ENCODE results near the gene ZER1. TPM values are rescaled to one million over a fixed set of nuclear protein-coding genes. Genes with fewer than 3 reads are reported as not detected.
"Not testable (repeated sequence)": the region's sequence is repeated elsewhere in the genome, so short reads cannot be mapped to it uniquely, and the experiment has no call there.

ZER1 gene
- total RNA-seq, 2 donors from 2014 or later: 36.6 to 37.0 TPM

DNA sequence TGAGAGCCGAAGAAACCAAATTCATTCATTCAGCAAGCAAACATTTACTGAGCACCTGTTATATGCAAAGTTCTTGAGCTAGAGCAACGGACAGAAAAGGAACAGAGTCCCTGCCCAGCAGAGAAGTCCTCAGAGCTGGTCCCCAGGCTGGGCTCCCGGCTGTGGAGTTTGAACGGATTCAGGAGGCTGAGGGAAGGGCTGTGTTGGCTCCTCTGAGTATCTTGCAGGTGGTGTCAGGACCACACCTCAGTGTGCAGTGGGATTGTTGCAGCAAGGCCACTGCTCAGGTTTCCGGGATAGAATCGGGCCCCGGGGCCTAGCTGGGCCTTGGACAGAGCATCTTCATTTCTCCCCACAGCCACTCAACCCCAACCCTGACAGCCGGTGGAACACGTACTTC lies 20.4 kb upstream of the ZER1 start:
- DNase-seq (no peak), ATAC-seq (no peak)
- intact Hi-C loops (cut with DNase I): no loop called here

DNA sequence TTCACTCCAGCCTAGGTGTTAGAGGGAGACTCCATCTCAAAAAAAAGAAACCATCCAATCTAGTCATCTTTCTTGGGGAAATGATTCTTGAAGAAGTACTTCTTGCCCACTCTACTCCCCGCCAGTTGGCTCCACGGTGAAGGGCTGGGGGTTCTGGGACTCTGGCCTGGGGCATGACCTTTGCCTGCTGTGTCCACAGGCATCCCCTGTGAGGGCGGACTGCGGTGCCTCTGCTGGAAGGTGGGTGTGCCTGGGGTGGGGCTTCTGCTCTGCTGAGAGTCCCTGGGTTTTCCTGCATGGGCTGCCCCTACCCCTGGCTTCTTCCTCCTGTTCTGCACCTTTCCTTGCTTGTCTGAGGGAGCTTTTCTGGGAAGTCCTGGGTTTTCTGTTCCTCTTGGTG lies 18.8 kb upstream of the ZER1 start:
- intact Hi-C loops (cut with DNase I): no loop called here
- ATAC-seq: no peak
- DNase-seq: no peak

DNA sequence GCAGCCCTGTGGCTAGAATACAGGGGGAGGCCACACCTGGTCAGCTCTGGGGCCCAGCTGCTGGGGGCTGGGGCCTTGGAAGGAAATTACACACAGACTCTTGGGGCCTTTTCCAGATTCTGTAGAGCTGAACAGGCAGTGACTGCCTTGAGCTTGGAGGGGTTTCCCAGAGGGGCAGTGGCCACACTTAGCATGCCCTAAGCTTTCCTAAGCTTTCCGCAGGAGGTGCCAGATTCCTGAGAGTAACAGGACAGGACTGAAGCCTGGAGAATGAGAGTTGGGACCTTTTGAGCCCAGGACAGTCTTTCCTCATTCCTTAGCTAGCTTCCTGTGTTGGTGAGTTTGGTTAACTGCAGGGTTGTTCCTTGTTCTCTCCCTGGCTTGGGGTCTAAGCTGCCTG lies 16.7 kb upstream of the ZER1 start:
- intact Hi-C loops (cut with DNase I): no loop called here
- DNase-seq: no peak
- ATAC-seq: no peak

DNA sequence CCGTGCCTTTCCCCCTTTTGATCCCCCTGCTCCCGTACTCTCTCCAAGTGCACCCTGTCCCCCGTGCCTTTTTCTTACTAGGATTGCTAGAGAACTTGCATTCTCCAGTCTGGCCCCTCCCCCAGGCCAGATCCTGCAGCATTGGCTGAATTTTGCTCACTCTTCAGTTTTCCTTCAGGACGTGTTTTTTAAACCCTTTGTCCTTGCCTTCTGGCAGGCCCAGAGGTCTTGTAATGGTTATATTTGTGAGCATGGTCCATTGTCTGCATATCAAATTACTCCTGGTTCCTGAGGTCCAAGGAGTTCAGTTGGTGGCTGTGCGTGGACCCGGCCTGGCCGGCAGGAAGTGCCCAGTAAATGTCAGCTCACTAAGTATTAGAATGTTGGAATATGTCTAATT lies 15.9 kb upstream of the ZER1 start:
- ATAC-seq (peak; percentile 15 to 20), DNase-seq (no peak)
- intact Hi-C loops (cut with DNase I): no loop called here

DNA sequence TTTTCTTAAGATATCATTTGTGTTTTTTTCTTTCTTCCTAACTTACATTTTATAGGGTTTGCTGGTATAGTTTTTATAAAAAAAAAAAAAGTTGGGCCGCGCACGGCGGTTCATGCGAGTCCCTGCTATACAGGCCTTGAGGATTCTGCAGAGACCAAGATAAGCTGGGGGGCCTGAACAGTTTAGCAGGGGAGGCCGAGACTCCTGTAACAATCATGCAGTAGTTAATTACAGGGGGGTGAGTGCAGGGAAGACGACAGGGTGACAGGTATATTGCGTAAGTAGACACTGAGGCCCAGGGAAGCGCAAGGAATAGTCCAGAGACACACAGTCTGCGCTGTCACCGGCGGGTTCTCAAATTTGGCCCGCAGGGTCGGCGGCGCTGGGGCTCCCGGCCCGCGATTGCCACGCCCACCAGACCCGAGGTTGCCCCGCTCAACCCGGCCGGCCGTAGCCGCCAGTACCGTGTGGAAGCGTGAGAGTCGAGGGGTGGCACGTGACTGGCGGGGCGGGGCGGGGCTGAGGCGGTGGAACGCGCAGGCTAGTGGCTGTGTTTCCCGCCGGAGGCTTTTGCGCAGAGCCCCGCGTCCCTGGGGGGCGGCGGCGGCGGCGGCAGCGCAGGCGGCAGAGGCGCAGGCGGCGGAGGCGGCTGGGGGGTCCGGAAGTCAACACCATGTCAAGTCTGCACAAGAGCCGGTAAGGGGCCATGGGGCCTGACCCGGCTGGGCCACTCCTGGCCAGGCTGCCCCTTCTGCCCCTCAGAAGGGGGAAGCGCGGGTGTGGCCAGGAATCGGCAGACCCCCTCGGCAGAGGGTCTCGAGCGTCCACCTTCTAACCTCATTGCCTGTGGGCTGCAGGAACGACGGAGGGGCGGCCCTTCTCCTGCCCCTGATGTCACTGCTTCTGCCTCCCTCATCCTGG lies 15.2 kb upstream of the ZER1 start, which contains the start of gene TBC1D13:
Gene TBC1D13, plus strand, starts transcription at position 573 of the 921 bp plus-strand sequence. Its CDS starts 101 bp downstream, at position 674.
- DNase-seq (peak; percentile 92), ATAC-seq (peak; percentile 98)
- intact Hi-C loops (cut with DNase I): no loop called here

DNA sequence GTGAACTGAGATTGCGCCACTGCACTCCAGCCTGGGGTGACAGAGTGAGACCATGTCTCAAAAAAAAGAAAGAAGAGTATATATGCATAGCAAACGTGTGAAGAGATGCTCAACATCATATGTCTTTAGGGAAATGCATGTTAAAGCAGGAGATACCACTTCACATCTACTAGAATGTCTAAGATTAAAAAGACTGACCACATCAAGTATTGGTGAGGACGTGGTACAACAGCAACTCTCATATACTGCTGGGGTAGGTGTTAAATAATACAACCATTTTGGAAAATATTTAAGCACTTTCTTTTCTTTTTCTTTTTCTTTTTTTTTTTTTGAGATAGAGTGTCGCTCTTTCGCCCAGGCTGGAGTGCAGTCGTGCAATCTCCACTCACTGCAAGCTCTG lies 13.7 kb upstream of the ZER1 start:
- DNase-seq (no peak), ATAC-seq (no peak)
- intact Hi-C loops (cut with DNase I): no loop called here

DNA sequence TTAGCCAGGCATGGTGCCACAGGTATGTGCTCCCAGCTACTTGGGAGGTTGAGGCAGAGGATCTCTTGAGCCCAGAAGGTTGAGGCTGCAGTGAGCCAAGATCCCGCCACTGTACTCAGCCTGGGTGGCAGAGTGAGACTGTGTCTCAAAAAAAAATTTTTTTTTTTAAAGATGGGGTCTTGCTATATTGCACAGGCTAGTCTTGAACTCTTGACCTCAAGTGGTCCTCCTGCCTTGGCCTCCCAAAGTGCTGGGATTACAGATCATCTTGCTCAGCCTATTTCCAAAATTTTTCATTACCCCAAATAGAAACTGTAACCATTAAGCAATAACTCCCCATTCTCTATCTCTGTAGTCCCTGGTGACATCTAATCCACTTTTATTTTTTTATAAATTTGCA lies 10.9 kb upstream of the ZER1 start:
- no peak for ATAC-seq
- DNase-seq: no peak
- intact Hi-C loops (cut with DNase I): no loop called here

DNA sequence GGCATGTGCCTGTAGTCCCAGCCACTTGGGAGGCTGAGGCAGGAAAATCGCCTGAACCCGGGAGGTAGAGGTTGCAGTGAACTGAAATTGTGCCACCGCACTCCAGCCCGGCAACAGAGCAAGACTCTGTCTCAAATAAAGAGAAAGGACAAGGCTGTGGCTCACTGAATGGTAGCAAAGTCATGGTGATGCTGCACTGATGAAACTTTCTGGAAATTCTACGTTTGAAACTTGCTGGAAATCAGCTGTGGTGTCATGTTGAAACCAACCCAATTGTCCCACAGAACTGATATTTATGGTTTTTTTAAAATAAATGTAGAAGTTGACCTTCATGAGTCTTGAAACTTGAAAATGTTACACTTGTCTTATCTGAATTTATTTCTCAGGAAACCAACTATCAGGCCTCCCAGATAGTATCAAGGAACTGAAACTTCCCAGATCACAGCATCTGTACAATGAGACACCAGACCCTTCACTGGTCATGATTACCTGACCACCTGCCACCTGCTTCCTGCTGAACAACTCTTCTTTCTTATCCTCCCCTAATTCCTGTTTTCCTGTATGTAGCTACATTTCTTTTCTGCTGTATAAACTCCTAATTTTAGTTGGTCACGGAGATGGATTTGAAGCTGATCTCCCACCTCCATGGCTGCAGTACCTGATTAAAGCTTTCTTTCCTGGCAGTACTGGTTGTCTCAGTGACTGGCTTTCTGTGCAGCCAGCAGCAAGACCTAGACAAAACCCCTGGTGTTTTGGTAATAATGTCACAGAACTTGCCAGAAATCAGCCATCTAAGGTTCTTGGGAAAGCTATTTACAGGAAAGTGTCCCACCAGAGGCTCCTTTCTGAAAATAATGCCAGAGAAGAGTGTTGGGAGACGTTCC lies 9.7 kb upstream of the ZER1 start:
- ATAC-seq: no peak
- intact Hi-C loops (cut with DNase I): no loop called here
- DNase-seq: no peak

DNA sequence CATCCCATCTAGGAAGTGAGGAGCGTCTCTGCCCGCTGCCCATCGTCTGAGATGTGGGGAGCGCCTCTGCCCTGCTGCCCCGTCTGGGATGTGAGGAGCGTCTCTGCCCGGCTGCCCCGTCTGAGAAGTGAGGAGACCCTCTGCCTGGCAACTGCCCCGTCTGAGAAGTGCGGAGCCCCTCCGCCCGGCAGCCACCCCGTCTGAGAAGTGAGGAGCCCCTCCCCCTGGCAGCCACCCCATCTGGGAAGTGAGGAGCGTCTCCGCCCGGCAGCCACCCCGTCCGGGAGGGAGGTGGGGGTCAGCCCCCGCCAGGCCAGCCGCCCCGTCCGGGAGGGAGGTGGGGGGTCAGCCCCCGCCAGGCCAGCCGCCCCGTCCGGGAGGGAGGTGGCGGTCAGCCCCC lies 8.4 kb upstream of the ZER1 start:
- DNase-seq; ATAC-seq; intact Hi-C loops (cut with DNase I): not testable (repeated sequence)

DNA sequence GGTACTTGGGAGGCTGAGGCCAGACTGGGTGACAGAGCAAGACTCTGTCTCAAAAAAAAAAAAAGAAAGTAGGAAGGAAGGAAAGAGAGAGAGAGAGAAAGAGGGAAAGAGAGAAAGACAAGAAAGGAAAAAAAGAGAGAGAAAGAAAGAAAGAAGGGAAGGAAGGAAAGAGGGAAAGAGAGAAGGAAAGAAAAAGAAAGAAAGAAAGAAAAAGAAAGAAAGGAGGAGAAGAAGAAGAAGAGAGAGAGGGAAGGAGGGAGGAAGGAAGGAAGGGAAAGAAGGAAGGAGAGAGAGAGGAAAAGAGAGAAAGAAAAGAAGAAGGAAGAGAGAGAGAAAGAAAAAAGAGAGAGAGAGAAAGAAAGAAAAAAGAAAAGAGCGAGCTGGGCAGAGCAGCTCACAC lies 3.1 kb upstream of the ZER1 start:
- no peak for ATAC-seq
- intact Hi-C loops (cut with DNase I): no loop called here
- no peak for DNase-seq

DNA sequence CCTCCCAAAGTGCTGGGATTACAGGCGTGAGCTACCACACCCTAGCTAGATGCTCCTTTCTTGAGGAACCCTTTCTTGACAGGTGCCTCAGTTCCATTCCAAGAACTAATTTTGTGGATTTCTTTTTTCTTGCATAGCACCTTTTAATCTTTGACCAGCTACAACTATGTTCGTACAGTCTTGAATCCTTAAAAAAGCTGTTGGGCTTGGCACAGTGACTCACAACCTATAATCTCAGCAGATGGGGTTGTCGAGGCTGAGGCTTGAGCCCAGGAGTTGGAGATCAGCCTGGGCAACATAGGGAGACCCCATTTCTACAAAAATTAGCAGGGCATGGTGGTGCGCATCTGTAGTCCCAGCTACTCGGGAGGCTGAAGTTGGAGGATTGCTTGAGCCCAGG lies 1.3 kb upstream of the ZER1 start:
- no peak for DNase-seq
- ATAC-seq: no peak
- intact Hi-C loops (cut with DNase I): no loop called here

DNA sequence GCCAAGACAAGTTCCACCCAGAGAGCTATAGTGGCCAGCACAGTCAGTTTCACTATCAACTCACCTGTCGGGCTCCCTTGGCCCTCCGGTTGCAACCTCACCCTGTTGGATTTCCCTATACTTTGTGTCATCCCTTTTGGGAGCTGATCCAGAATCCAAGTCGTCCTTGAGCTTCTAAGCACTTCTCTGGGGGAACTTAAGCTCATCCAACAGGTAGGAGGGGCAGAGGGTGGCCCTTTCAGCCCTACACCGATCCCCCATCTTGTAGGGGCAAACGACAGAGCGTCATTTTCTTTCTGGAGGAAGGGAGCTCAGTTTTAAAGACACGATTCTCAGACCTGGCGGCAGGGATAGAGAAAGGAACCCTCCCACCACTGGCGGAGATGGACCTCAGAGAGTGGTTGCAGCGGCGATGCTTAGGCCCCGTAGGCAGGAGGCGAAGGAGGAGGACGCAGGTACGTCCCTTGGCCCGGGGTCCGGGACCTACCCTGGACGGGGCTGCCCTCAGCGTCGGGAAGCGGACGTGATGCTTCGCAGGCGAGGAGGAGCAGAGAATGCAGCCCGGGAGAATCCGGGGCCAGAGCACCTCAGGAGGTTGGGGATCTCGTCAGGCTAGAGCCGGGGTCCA lies 519 bp downstream of the ZER1 start:
- intact Hi-C loops (cut with DNase I): no loop called here

DNA sequence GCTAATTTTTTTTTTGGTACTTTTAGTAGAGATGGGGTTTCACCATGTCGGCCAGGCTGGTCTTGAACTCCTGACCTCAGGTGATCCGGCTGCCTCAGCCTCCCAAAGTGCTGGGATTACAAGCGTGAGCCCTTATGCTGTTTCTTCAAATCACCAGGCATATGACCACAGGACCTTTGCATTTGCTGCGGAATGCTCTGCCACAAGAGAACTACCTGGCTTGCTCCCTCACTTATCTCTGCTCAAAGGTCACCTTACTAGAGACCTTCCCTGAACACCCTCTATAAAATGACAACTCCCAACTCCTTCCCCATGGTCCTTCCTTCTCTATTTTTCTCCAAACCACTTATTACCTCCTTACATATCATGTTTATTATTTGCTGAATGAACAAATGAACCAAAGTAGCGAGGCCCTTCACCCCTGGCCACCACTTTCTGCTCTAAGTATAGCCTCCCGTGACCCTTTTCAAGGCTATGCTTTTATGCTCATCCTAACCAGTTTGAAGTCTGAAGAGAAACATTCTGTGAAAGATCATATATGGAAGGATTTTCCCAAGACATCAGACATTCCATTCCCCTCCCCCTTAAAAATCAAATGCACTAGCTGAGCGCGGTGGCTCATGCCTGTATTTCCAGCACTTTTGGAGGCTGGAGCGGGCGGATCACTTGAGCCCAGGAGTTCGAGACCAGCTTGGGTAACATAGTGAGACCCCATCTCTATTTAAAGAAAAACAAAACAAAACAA lies 1.3 kb downstream of the ZER1 start:
- intact Hi-C loops (cut with DNase I): no loop called here
- DNase-seq: no peak
- no peak for ATAC-seq

More for the DNA sequence above, 519 bp downstream of the ZER1 start:
- DNase-seq (no peak), ATAC-seq (peak; percentile 42 to 58)

DNA sequence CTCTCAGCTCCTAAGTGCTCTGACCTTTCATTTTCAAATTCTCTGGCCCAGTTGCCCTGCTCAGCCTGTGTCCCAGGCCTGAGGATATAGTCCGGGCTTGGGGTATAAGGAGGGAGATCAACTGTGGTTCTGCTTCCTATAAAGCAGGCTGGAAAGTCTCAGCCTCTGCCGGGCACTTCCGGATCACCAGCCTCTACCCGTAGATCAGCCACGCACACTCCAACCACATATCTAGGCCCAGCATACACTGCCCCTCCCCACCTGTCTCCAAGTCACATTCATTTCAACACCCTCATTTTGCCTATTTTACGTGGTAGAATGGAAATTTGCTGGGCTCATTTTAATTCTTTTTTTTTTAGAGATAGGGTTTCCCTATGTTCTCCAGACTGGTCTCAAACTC lies 3.1 kb downstream of the ZER1 start:
- intact Hi-C loops (cut with DNase I): no loop called here

DNA sequence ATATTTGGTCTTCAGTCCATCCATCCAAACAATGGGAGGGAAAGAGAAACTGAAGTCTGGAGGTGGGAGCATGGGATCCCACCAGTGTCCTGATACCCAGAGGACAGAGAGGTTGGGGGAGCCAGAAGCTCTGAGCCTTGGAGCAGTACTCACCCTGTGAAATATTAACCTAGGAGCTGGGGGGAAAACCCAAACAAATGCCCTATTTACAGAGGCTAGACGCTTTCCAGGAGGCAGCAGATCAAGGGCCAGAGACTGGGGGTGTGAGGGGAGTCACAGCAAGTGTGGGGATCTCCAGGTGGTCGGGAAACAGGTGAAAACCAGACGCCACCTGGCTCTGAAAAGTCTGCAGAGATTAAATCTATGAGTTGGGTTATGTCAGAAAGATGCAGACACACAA lies 6.2 kb downstream of the ZER1 start:
- DNase-seq (no peak), ATAC-seq (no peak)
- intact Hi-C loops (cut with DNase I): no loop called here

More for the DNA sequence above, 3.1 kb downstream of the ZER1 start:
- DNase-seq (no peak), ATAC-seq (no peak)

DNA sequence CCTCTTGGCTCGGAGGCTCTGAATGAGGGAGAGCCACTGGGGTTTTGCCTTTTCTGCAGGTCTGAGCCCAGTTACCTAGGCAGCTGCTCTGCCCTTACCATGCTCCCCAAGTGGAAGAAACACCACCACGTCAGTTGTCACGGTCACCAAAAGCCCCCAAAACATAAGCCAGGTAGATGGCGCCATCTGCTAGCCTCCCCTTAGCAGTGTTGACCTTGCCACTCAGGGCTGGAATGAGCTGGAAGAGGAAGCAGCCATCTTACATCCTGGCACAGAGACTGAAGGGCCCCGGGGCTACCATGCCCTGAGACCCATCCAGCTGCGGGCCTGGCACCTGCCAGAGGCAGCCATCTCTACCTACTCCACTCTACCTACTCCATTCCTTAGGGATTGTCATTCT lies 7.4 kb downstream of the ZER1 start:
- intact Hi-C loops (cut with DNase I): no loop called here
- ATAC-seq: no peak

DNA sequence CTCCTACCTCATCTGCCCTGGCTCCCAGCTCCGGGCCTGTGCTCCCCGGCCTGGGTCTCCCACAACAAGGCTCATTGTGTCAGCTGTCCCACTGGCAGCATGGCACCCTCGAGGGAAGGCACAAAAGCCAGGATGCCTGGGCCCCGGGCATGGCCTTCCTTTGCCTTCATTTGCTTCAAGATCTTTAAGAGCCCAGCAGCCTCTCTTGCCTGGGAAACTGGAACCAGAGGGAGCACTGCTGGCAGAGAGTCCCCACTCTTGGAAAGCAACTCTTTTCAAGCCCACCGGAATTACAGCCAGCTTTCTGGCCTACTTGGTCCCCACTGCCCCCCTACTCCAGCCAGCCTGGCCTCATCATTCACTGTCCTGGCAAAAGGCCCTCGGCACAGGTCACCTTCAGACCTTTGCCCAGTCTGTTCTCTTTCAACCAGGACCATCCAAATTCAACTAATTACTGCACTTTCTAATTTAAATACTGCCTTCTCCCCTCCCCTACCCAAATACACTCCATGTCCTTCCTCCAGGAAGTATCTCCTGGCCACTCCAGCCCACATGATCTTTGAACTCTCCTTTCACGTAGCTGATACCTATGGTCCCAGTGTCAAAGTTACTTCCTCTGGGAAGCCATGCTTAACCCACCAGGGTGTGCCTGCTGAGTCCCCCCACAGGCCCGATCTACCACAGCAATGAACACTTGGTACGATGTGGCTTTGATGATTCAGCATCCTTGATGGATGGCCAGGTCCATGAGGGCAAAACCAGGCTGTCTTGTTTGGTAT lies 8.9 kb downstream of the ZER1 start:
- no peak for ATAC-seq
- intact Hi-C loops (cut with DNase I): no loop called here
- no peak for DNase-seq

More for the DNA sequence above, 7.4 kb downstream of the ZER1 start:
- no peak for DNase-seq

DNA sequence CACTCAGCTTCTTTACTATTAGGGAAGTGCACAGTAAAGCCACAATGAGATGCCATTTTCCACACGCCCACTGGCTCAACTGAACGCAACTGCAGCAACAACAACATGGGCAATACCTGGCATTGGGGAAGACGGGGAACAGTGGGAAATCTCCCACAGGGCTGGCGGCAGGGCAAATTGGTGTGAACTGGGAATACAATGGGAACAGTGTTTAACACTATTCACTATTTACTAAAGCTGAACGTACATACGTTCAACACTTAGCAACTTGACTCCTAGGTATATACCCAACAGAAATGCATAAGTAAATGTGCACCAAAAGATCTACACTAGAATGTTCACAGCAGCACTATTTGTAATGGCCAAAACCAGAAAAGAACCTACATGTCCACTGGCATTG lies 14.1 kb downstream of the ZER1 start:
- DNase-seq (no peak), ATAC-seq (no peak)
- intact Hi-C loops (cut with DNase I): no loop called here
